Dermis microvascular lymphatic vessel endothelial cell (primary cell): ENCODE data around the gene ADAM19. TPM values are rescaled to one million over a fixed set of nuclear protein-coding genes. Genes with fewer than 3 reads are reported as not detected.
"Not testable (repeated sequence)": the region's sequence is repeated elsewhere in the genome, so short reads cannot be mapped to it uniquely, and the experiment has no call there.

Source experiments
- DNase-seq, 2 donors: peaks; one replicate each; pipeline versions ENCODE4 v3.0.0 to v3.0.0-alpha.2; 2010; ENCODE audit warnings: low read depth in 2 of 2
- total RNA-seq: library from RNA; depleted of rRNA; stranded (reverse); fragments of >200 nt; gene quantifications from 2 replicates; pipeline ENCODE4 v1.2.1, GENCODE V29; 2014

The ADAM19 gene
- total RNA-seq, 1 donor from 2014 or later, result 35.0 TPM

DNA sequence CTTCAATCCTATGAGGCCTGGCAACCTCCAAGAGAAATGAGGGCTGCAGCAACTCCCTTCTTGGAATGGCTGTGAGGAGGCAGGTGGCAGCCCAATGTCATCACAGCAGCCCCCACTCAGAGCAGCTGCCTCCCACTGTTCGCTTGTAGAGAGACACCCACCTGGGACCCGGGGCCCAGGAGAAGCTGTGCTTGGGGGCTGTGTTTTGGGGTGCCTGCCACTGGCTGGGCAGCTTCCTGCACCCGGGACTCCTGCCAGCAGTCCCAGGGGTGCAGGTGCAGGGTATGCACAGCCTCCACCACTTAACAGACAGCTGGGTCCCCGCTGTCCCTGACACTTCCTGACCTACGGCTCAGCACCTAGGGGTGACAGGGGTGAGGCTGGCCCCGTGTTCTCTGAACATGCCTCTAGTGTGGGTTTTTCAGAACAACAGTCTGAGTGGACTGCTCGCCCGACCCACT, 89.3 kb downstream of the ADAM19 start:
- no peak for DNase-seq

- no peak for DNase-seq
These were observed 89.8 kb downstream of the ADAM19 start for GRCh38 chr5:157485811-157486210.

- DNase-seq, result no peak
These were observed 90.2 kb downstream of the ADAM19 start for GRCh38 chr5:157485340-157485739.

- DNase-seq, result no peak
These were observed 90.8 kb downstream of the ADAM19 start for GRCh38 chr5:157484768-157485167.

DNA sequence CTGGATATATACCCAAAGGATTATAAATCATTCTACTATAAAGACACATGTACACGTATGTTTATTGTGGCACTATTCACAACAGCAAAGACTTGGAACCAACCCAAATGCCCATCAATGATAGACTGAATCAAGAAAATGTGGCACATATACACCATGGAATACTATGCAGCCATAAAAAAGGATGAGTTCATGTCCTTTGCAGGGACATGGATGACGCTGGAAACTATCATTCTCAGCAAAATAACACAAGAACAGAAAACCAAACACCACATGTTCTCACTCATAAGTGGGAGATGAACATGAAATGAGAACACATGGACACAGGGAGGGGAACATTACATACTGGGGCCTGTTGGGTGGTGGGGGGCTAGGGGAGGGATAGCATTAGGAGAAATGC, 92.9 kb downstream of the ADAM19 start:
- DNase-seq, result not testable (repeated sequence)

- no peak for DNase-seq
These were observed 93.9 kb downstream of the ADAM19 start for GRCh38 chr5:157481666-157482065.

DNA sequence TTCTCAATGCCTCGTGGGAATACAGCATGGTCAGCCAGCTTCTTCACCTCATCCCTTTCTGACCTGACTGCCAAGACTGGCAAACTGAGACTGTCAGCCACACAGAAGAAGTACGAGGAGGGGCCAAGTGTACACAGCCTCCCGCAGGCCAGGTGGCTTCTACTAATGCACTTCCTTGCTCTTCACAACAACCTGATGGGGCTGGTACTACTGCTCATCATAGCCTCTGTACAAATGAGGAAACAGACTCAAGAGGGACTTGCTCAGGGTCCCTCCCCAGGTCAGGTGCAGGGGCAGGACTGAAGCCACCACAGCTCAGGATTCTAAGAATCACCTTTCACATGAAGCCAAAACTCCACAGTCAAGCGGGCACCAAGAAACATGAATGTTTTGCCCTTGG, 94.3 kb downstream of the ADAM19 start:
- DNase-seq, result no peak

DNA sequence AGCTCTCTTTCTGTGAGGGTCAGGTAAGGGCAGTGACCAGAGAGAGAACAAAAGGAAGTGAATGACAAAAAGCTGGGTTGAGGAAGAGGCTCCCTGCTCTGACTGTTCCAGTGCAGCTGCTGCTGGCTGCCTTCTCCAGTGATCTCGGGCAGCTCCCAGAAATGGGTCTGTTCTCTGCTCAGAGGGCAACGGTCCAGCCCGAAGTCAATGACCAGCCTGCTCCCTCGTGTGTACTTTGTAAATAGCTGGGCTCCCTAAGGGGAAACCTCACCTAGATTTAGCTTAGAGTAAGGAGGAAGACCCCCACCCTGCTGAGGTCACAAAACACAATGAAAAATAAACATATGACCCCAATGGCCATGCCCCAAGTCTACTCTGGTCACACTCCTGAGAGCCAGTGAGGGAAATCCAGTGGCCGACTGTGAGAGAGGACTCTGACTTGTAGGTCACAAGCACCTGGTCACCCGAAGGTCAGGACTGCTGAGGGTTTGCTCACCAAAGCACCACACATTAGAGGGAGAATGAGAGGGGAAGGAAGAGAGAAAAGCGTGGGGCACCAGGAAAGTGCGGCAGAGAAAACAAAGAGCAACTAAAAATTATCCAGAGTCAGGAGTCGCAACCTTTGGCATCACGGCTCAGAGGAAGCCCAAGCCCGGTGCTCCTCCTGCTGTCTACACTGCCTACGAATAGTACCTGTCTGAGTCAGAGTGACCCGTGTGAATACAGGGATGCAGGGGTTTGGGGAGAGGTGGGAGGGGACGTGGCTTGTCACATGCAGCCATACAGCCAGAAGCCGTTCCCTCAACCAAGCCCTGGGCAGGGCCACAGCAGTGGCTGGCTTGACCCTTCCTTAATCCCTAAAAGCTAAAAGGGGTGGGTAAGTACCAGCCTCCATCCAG, 95.7 kb downstream of the ADAM19 start:
- DNase-seq, result no peak

DNA sequence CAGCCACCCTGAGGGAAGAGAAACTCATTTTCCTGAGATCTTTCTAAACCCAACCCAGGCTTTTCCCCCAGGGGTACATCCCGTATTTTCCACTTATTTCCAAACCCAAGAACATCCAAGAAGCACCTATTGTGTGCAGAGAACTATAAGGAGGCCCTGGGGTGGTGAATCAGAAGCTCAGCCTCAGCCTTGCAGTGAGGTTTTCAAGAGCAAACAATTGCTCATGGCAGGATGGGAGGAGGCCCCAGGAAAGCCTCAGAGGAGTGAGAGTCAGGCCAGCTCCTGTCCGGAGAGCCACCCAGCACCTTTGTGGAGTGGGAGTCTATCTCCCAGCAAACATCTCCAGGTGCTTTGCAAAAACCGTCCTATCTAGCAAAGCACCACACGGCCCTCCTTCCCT, 96.4 kb downstream of the ADAM19 start:
- no peak for DNase-seq

DNA sequence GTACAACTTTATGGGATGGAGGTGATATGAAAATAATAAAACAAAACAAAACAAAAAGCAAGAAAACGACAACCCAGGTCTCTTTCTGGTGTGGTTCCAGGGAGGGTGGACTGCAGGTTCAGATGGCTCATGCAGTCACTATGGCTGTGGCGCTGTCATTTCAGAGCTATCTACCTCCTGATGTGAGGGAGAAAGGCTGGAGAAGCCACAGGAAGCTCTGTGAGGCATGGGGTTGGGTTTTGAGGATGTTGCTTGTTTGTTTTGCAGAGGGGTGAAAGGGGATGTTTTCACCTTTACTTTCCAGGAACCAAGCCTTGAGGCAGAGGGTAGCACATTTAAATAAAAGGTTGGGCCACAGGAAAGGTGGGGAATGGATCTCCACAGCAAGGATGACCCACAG, 96.8 kb downstream of the ADAM19 start:
- DNase-seq, result no peak

DNA sequence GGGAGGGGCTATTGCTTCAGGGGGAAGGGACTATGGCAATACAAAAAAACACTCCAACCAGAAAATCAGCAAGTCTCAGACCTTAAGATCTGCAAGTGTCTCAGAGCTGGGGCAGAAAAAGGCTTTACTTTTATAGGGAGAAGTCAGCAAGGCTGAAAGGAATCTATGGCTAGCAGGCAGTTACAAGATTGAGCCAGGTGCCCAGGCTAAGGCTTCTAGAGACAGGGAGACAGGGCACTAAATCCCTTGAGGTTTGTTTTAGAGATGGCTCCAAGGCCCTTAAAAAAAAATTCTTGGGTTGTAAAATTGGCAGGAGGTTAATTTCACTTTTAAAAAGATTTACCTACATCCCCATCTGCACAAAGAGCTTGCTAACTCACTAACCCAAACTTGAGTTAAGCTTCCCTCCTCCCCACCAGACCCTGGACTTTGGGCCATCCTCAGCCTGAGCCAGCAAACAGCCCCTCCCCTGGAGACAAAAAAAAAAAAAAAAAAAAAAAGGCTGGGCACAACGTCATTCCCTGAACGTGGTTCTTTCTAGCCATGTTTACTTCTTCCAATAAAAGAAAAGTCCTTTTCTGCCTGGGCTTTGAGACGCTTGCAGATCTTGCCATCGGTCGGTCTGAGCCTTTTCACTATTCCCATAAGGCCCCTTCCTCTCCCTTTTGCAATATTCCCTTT, 97.6 kb downstream of the ADAM19 start:
- no peak for DNase-seq

GRCh38 chr5:157476702-157477408, 98.7 kb downstream of the ADAM19 start:
- peak; percentile 43 to 76 for DNase-seq

DNA sequence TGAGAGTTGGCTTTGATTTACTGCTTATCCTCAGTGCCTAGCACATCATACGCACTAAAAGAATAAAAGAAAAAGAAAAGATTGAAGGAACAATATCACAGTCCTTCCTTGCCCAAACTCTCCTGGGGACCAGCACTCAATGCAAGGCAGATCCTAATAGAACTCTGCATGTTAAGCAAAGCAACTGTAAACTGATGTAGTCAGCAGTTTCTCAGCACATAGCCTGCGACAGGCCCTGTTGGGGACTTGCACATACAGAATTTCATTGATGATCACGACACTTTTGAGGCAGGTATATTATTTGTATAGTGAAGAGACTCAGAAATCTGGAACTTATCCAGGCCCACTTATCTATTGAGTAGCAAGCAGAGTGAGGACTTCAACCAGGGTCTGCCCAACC, 100.1 kb downstream of the ADAM19 start:
- no peak for DNase-seq

DNA sequence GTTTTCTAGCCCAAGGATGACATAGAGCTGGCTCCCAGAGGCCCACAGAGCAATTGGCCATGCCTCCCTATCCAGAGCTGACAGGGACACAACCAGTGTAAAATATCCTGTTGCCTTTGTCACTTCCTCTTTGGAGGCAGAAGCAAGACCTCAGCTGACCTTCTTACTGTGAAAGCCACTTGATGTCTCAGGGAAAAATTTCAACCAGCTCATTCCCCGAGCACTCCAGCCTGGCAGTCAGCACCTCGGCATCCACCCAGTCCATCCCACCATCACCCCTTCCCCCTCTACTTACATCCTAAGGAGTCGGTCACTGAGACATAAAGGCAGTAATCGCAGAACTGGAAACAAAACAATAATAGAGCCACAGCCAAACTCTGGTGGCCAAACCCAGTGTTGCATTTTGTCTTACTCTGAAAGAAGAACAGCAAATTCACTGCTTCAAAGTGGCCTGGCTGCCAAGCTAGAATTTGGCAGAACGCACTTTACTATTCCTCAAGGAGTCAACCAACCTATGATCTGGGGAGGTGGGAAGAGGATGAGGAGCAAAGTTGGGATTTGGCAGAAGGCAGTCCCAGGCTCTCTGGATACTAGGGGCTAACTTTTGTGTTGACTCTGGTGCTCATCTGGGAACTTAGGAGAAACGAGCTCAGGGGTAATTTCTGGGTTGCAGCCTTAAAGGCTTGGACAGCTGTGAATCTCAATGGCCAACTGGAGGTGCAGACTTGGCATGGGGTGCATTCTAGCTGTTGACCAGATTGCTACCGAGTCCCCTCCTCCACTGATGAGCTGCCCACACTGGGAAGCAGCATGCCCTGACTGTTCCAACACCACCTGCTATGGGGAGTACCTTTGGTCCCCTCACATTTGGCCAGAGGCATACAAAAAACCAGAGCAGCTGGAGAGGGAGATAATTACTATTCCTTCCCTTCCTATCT, 101.9 kb downstream of the ADAM19 start:
- DNase-seq, result peak in 1 of 2 donors; percentile 22

- DNase-seq, result peak in 1 of 2 donors; percentile 33
These were observed 103.9 kb downstream of the ADAM19 start for GRCh38 chr5:157471709-157472108.

- DNase-seq, result no peak
These were observed 104.9 kb downstream of the ADAM19 start for GRCh38 chr5:157470631-157471030.

DNA sequence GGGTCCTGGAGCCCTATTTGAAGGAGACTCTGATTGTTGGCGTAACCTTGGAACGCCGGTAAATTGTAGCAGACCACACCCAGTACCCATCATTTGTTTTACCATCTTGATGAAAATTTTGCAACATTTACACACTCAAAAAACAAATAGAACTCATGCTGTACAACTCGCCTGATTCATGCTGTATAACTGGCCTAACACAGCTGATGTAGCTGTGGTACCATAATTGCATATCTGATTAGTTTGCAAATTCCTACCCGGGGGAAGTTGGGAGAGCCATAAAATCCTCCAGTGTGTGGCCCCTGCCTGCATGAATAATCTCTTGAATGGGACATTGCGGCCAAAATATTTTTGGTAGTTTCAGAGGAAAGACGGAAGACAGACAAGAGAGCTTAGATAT, 105.9 kb downstream of the ADAM19 start:
- no peak for DNase-seq

GRCh38 chr5:157469073-157469472, 106.5 kb downstream of the ADAM19 start:
- DNase-seq, result no peak

- DNase-seq, result no peak
These were observed 107.1 kb downstream of the ADAM19 start for GRCh38 chr5:157468293-157468965.

DNA sequence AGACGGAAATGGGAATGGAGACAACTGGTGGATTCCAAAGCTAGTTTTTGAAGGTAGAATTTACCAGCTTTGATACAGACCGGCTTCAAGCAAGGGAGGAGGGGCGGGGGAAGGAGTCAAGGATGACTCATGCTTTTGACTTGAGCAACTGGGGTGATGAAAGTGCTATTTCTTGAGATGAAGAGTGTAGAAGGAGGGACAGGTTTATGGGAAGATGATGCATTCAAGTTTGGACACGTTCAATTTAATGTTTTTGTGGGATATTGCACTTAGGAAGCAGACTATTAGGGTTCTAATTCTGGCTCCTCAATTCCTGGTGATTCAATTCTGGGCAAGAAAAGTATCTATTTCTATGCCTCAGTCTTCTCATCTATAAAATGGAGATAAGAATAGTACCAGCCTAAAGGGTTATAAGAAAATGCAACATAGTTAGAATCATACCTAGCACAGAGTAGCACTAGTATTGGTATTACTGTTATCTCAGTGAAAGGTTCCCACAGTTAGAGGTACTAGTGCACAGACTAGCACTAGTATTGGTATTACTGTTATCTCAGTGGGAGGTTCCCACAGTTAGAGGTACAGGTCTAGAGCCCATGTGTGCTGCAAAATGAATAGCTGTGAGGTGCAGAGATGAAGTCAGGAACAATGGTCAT, 110.9 kb downstream of the ADAM19 start:
- peak in 1 of 2 donors; percentile 32 for DNase-seq
